Putamen (tissue), 1 donor: ENCODE data around the gene SLC25A28.

Experiments
- DNase-seq: peaks from one replicate; pipeline ENCODE4 v3.0.0-alpha.2; 2016; ENCODE audit warnings: low spot score

Gene SLC25A28

GRCh38 chr10:99590799-99591198 is 29.4 kb downstream of the SLC25A28 start:
- no peak for DNase-seq

DNA sequence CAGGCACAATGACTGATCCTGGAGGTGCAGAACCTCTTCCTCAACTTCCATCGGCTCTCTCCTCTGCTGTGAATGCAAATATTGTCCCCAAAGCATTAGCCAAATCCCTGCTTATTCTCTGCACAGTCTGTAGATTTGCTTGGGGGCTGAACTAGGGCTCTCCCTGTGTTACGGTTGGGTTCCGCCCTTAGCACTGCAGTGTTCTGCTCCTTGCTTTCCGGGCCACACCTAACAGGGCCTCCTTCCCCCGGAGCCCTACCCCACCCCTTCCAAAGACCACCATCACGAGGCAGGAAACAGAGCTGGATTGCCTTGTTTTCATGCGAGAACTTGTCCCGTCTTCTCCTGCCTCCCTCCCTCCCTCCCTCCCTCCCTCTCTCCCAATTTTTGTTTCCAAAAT is 36.6 kb downstream of the SLC25A28 start:
- no peak for DNase-seq

GRCh38 chr10:99582255-99582770 is 37.9 kb downstream of the SLC25A28 start:
- DNase-seq, result no peak

GRCh38 chr10:99579971-99580370 is 40.3 kb downstream of the SLC25A28 start:
- no peak for DNase-seq

GRCh38 chr10:99573790-99574189 is 46.4 kb downstream of the SLC25A28 start:
- DNase-seq, result no peak

DNA sequence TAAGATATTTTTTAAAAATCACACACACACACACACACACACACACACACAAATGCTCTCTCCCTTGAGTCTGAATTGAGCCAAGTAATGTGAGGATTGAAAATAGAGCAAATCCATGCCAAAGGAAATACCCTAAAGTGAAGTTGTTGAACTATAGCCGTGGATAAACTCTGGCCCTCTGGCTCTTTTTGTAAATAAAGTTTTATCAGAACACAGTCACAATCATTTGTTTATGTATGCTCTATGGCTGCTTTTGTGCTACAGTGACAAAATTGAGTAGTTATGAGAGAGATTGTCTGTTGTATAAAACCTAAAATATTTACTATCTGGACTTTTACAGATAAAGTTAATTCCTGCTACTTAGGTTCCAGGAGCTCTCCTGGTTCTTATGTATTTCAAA is 48.4 kb downstream of the SLC25A28 start:
- DNase-seq, result no peak

DNA sequence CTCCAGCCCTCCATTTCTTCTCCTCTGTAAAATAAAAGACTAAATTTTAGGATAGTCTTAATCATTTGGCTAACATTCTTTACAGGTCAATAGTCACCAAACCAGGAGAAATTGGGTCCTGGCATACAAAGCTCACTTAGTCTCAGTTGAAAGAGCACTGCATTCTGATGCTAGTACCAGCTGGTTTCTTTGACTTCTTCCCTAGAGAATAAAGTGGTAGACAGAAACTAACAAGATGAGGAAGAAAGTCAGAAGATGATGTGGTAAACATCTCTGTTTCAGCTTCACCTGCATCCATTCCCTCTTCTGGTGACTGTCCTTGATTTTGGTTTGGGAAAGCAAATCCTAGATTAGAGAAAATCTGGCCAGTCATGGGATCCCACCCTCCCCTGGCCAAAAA is 50.3 kb downstream of the SLC25A28 start:
- DNase-seq, result no peak

DNA sequence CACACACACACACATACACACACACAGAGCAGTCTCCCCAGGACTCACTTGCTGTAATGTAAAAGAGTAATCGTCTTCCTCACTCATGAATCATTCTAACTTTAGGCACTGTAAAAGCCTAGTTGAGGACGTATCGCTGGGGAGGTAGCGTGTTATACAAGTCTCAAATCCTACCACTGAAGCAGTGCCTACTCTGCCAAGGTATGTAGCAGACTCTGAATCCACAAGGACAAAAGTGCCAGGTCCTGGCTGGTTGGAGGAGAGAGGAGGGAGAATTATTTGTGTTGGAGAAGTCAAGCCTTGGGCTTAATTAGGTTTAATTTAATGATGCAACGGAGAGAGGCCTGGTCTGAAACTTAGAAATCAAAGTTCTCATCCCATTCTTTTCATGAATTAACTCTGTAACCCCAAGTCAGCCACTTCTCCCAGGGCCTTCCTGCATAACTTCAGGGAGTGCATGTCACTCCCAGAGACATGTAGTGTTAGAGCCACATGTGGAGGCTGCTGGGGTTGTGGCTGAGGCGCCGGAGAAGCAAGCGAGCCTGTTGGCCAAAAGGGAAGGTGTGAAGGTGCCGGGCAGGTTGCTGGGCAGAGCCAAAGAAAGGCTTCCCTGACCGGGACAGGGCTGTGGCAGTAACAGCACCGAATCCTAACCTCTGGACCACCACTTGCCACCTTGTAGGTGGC is 50.8 kb downstream of the SLC25A28 start:
- no peak for DNase-seq

- peak; percentile 42 for DNase-seq
Observed at GRCh38 chr10:99565166-99565565, 55.1 kb downstream of the SLC25A28 start.

GRCh38 chr10:99564361-99564760 is 55.9 kb downstream of the SLC25A28 start:
- DNase-seq, result no peak

GRCh38 chr10:99562631-99563030 is 57.6 kb downstream of the SLC25A28 start:
- no peak for DNase-seq
